Measurements from ENCODE around the gene JTB. TPM values are rescaled to one million over a fixed set of nuclear protein-coding genes. Genes with fewer than 3 reads are reported as not detected.

JTB gene
- total RNA-seq, 4 donors from 2014 or later, result 88.8 to 303 (median 280) TPM

DNA sequence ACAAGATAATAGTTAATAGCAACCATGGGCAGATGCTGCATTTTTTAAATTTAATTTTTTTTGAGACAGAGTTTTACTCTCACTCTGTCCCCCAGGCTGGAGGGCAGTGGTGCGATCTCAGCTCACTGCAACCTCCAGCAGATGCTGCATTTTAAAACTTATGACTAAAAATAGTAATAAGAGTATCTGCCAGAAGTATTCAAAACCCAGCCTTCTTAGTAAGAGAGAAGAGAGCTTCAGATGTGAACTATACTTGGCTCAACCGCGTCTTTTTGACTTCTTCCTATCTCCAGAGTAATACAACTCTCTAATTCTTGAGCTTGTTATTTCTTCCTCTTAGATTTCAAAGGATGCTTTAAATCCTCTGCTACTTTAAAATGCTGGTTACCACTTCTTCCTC is 17.7 kb upstream of the JTB start:
- H3K27ac ChIP-seq, result no peak overlapping the region
- intact Hi-C loops (cut with DNase I; ENCODE audit: low total_unique reads), result no loop called here
- no peak overlapping the region for H3K4me3 ChIP-seq
- no peaks in the 10 kb centered on the region for H3K27me3 ChIP-seq
- H3K4me1 ChIP-seq, result peaks cover 5 to 27% (median 17%) of the 10 kb centered on the region in 4 donors
- 78 to 89% methylated on average over 3 of the region's 3 CpGs for WGBS, 2 donors (ENCODE audit: low coverage in 1 of 2)
- in situ Hi-C loops (cut with MboI; ENCODE audit: low pct_ligation_motif_present in 1 of 4, low pct_unique_long_range_greater_than_20kb in 1 of 4, low sequenced_read_pairs in 3 of 4), result loop anchor here (10.0 to 25.0 kb wide), 5 partner anchors 200 to 483 kb away; partner anchors contain the start of genes ILF2 (in 1 of the 4), NPR1 (in 1 of the 4), S100A3 (in 1 of the 4) and S100A4 (in 1 of the 4)
- no peaks in the 10 kb centered on the region for H3K9me3 ChIP-seq
- peaks cover 0 to 19% (median 8%) of the 10 kb centered on the region in 4 donors for H3K36me3 ChIP-seq
- no peak for DNase-seq
- TF ChIP-seq, protein P1, sequence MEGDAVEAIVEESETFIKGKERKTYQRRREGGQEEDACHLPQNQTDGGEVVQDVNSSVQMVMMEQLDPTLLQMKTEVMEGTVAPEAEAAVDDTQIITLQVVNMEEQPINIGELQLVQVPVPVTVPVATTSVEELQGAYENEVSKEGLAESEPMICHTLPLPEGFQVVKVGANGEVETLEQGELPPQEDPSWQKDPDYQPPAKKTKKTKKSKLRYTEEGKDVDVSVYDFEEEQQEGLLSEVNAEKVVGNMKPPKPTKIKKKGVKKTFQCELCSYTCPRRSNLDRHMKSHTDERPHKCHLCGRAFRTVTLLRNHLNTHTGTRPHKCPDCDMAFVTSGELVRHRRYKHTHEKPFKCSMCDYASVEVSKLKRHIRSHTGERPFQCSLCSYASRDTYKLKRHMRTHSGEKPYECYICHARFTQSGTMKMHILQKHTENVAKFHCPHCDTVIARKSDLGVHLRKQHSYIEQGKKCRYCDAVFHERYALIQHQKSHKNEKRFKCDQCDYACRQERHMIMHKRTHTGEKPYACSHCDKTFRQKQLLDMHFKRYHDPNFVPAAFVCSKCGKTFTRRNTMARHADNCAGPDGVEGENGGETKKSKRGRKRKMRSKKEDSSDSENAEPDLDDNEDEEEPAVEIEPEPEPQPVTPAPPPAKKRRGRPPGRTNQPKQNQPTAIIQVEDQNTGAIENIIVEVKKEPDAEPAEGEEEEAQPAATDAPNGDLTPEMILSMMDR (IDR thresholded peaks at IDR 0.05), result no peak
- TF ChIP-seq POLR2A (IDR thresholded peaks at IDR 0.05) (no peak), POLR2AphosphoS5 (IDR thresholded peaks at IDR 0.05) (no peak), EP300 (IDR thresholded peaks at IDR 0.05; ENCODE audit: low read depth) (no peak)

GRCh38 chr1:153991806-153992205 is 14.3 kb upstream of the JTB start:
- no peak for DNase-seq
- intact Hi-C loops (cut with DNase I; ENCODE audit: low total_unique reads) (no loop called here), in situ Hi-C loops (cut with MboI; ENCODE audit: low pct_ligation_motif_present in 1 of 4, low pct_unique_long_range_greater_than_20kb in 1 of 4, low sequenced_read_pairs in 3 of 4) (loop anchor here (10.0 to 25.0 kb wide), 5 partner anchors 197 to 480 kb away; partner anchors contain the start of genes ILF2 (in 1 of the 4), NPR1 (in 1 of the 4), S100A3 (in 1 of the 4) and S100A4 (in 1 of the 4))
- Histone ChIP-seq H3K4me1 (peaks cover 5 to 37% (median 17%) of the 10 kb centered on the region in 4 donors), H3K4me3 (peak overlapping the region in 2 of 4 donors; percentile 74 to 95), H3K36me3 (peaks cover 0 to 19% (median 8%) of the 10 kb centered on the region in 4 donors), H3K9me3 (no peaks in the 10 kb centered on the region), H3K27me3 (no peaks in the 10 kb centered on the region), H3K27ac (peak overlapping the region; percentile 94 to 97 (median 94))
- TF ChIP-seq POLR2A (IDR thresholded peaks at IDR 0.05) (no peak), POLR2AphosphoS5 (IDR thresholded peaks at IDR 0.05) (no peak), EP300 (IDR thresholded peaks at IDR 0.05; ENCODE audit: low read depth) (no peak)
- TF ChIP-seq, protein P1 (IDR thresholded peaks at IDR 0.05), result no peak
- 75 to 86% methylated on average over 1 to 2 of the region's 2 CpGs for WGBS, 2 donors (ENCODE audit: low coverage in 1 of 2)

GRCh38 chr1:153991151-153991630 is 13.7 kb upstream of the JTB start:
- H3K9me3 ChIP-seq, result no peaks in the 10 kb centered on the region
- H3K36me3 ChIP-seq, result peaks cover 0 to 19% (median 8%) of the 10 kb centered on the region in 4 donors
- intact Hi-C loops (cut with DNase I; ENCODE audit: low total_unique reads) (no loop called here), in situ Hi-C loops (cut with MboI; ENCODE audit: low pct_ligation_motif_present in 1 of 4, low pct_unique_long_range_greater_than_20kb in 1 of 4, low sequenced_read_pairs in 3 of 4) (loop anchor here (10.0 to 25.0 kb wide), 5 partner anchors 196 to 479 kb away; partner anchors contain the start of genes ILF2 (in 1 of the 4), NPR1 (in 1 of the 4), S100A3 (in 1 of the 4) and S100A4 (in 1 of the 4))
- peaks cover 5 to 41% (median 20%) of the 10 kb centered on the region in 4 donors for H3K4me1 ChIP-seq
- H3K4me3 ChIP-seq, result peak overlapping the region; percentile 74 to 95 (median 80)
- WGBS, 2 donors (ENCODE audit: low coverage in 1 of 2), result 5 to 6% methylated on average over 8 to 9 of the region's 9 CpGs
- TF ChIP-seq EP300 (IDR thresholded peaks at IDR 0.05; ENCODE audit: low read depth) (no peak), POLR2A (IDR thresholded peaks at IDR 0.05) (no peak), POLR2AphosphoS5 (IDR thresholded peaks at IDR 0.05) (no peak)
- TF ChIP-seq, protein P1 (IDR thresholded peaks at IDR 0.05), result no peak
- DNase-seq, result no peak
- H3K27ac ChIP-seq, result peak overlapping the region; percentile 94 to 97 (median 94)
- H3K27me3 ChIP-seq, result no peaks in the 10 kb centered on the region

DNA sequence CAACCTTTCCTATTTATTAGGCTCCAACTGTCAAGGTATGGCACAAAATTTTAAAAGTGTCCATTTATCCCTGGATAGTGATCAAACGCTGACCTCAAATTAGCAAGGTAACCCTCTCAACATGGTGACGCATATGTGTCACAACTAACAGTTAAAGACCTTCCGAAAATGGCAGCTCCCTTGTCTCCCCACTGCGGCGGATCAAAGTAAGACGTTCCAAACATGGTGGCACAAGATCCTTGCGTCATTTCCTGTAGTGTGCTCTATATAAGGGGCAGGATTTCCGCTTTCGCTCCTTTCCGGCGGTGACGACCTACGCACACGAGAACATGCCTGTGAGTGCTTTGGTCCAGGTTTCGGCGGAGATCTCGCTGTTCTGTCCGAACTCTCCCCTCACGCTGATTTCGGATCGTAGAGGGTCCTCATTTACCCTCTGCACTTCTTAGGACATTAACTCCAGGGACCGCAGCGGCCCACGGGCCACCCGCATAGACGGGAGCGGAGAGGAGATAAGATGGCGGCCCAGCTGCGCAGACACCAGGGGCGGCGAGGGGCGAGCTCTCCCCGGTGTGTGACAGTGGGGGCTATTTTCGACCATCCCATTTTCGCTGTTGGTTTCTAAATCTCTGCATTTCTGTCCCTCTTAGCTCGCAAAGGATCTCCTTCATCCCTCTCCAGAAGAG is 13.1 kb upstream of the JTB start, which contains the start of gene RPS27:
Gene RPS27 (plus strand): TSS at position 295 of the 683 bp plus-strand sequence. CDS start 35 bp downstream, at position 330.
- Histone ChIP-seq H3K27me3 (no peaks in the 10 kb centered on the region), H3K9me3 (no peaks in the 10 kb centered on the region), H3K27ac (peak within 1 kb of the TSS; percentile 94 to 97 (median 94)), H3K4me3 (peak within 1 kb of the TSS; percentile 74 to 95 (median 80)), H3K4me1 (peaks cover 5 to 43% (median 22%) of the 10 kb centered on the region in 4 donors), H3K36me3 (peaks cover 0 to 19% (median 8%) of the 10 kb centered on the region in 4 donors)
- TF ChIP-seq, protein P1 (IDR thresholded peaks at IDR 0.05), result peak in 2 of 5 experiments; percentile 5 to 31
- TF ChIP-seq POLR2A (IDR thresholded peaks at IDR 0.05) (peak; percentile 100), POLR2AphosphoS5 (IDR thresholded peaks at IDR 0.05) (peak; percentile 100), EP300 (IDR thresholded peaks at IDR 0.05; ENCODE audit: low read depth) (peak; percentile 50)
- DNase-seq, result peak; percentile 92
- intact Hi-C loops (cut with DNase I; ENCODE audit: low total_unique reads), result no loop called here
- in situ Hi-C loops (cut with MboI; ENCODE audit: low pct_ligation_motif_present in 1 of 4, low pct_unique_long_range_greater_than_20kb in 1 of 4, low sequenced_read_pairs in 3 of 4), result loop anchor here (10.0 to 25.0 kb wide), 5 partner anchors 196 to 478 kb away; partner anchors contain the start of genes ILF2 (in 1 of the 4), NPR1 (in 1 of the 4), S100A3 (in 1 of the 4) and S100A4 (in 1 of the 4)
- 0 to 1% methylated on average over 1 to 36 of the region's 36 CpGs for WGBS, 2 donors (ENCODE audit: low coverage in 1 of 2)

Measured in transverse colon (tissue), 4 donors.